GM12874 (cell line): ENCODE measurements around the gene RADIL.

Source experiments
- TF ChIP-seq, protein P1 (sequence below): IDR thresholded peaks from 2 replicates; pipeline ENCODE4 v1.5.1; 2011; ENCODE audit warnings: low read depth, mild to moderate bottlenecking, control low read depth, low read length, moderate library complexity; ENCODE audit not compliant: insufficient read depth

RADIL gene

DNA sequence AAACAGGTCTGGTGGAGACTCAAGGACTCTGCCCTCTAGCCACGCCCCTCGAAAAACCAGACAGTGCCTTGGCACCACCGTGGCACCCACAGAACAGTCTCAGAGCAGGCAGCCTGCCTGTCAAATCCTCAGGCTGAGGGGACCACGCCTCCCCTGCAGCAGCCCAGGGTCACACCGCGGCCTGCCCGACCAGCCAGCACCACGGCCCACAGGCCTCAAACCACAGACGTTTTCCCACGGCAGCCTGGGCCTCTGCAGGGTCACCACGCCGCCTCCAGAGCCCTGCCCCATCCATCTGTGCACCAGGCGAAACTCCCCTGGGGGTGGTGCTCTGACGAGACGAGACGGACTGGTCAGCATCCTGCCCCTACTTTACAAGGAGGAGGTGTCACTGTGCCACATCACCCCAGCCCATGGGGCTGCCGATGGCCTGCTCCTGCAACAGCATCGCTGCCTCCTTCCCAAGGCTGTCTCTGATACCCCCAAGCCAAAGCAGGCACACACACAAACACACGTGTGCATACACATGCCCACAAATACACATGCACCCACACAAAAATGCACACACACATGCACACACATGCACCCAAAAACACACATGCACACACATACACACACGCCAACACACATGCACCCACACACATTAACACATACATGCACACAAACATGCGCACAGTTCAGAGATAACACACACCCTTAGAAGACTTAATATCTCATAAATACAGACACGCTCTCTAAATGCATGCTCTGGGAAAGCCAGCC, 46.3 kb downstream of the RADIL start:
- TF ChIP-seq, protein P1, sequence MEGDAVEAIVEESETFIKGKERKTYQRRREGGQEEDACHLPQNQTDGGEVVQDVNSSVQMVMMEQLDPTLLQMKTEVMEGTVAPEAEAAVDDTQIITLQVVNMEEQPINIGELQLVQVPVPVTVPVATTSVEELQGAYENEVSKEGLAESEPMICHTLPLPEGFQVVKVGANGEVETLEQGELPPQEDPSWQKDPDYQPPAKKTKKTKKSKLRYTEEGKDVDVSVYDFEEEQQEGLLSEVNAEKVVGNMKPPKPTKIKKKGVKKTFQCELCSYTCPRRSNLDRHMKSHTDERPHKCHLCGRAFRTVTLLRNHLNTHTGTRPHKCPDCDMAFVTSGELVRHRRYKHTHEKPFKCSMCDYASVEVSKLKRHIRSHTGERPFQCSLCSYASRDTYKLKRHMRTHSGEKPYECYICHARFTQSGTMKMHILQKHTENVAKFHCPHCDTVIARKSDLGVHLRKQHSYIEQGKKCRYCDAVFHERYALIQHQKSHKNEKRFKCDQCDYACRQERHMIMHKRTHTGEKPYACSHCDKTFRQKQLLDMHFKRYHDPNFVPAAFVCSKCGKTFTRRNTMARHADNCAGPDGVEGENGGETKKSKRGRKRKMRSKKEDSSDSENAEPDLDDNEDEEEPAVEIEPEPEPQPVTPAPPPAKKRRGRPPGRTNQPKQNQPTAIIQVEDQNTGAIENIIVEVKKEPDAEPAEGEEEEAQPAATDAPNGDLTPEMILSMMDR, result no peak

DNA sequence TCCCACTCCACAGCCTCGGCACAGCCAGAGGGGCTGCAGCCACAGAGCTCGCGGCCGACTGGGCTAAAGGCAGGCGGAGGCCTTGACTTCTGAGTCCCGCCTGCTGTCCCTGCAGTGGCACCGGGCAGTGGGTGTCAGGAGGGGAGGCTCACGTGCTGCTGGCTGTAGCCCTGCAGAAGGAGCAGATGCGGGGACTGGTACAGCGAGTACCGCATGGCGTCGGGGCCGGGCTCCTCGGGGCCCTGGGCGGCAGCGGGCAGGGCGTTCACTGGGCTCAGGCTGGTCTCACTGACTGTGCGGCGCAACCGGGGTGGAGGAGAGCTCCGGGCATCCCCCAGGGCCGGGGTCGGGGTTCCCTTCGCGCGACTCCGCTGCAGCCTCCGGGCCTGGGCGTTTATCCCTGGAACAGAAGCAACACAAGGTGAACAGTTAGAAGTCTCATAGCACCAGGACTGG, 47.3 kb downstream of the RADIL start:
- TF ChIP-seq, protein P1, result no peak

DNA sequence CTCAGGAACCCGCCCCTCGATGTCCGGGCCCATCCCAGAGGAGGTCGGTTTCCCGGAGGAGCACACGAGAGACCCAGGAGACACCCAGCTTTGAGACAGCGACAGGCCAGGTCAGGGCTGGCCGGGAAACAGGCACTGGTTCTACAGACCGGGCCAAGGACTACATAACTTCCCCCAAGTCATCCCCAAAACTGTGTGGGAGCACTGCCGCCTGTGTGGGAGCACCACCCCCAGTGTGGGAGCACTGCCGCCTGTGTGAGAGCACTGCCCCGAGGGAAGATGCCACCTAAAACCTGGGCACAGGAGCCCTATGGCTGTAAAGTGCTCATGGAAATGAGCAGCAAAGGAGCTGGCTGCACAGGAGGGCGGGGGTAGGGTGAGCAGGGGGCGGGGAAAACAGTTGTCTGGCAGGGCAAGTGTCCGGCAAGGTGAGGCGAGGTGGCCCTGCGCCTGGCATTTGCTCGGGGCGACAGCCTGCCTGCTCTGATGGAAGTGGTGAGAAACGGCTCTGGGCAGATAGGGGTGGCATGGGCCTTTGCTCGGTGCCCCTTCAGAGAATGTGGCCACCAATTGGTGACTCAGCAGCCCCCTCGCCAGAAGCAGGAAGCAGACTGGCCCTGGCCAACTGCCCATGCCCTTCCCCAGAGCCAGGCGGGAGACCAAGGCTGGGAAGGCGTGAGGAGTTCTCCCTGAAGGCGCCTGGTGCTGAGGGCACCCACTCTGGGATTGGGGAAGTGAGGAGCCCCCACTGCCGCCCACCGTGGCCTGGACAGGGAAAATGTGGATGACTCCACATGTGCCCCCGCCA, 47.9 kb downstream of the RADIL start:
- TF ChIP-seq, protein P1, result no peak

DNA sequence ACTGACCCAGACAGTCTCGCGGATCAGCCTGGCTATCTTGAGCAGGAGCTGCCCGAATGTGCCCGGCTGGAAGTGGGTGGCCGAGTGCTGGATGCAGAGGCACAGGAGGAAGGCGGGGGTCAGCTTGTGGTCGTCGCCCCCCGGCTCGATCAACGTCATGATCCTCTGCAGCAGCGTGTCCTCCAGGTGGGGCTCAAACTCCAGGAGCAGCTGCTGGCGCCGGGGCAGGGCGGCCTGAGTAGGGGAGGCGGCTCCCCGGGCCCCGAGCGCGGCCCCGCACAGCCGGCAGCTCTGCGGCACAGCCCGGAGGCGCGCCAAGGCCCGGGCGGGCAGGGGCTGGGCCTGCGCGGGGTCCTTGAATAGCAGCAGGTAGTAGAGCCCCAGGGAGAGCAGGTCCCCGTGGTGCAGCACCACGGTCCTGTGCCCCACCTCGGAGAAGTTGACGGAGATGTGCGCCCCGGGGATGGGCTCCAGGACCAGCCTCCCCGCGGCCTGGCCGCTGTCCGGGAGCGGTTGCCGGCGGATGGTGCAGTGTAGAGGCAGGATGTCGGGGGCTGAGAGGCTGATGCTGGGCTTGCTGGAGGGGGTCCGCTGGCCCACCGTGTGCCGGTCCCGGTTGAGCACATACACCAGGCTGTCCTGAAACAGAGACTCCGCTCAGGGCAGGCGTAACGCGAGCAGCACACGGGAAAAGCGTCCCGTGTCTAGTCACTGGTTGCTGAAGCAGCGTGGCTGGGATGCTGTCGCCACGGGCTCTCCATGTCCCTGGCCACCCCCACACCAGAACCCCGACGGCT, 48.7 kb downstream of the RADIL start:
- TF ChIP-seq, protein P1, result no peak

DNA sequence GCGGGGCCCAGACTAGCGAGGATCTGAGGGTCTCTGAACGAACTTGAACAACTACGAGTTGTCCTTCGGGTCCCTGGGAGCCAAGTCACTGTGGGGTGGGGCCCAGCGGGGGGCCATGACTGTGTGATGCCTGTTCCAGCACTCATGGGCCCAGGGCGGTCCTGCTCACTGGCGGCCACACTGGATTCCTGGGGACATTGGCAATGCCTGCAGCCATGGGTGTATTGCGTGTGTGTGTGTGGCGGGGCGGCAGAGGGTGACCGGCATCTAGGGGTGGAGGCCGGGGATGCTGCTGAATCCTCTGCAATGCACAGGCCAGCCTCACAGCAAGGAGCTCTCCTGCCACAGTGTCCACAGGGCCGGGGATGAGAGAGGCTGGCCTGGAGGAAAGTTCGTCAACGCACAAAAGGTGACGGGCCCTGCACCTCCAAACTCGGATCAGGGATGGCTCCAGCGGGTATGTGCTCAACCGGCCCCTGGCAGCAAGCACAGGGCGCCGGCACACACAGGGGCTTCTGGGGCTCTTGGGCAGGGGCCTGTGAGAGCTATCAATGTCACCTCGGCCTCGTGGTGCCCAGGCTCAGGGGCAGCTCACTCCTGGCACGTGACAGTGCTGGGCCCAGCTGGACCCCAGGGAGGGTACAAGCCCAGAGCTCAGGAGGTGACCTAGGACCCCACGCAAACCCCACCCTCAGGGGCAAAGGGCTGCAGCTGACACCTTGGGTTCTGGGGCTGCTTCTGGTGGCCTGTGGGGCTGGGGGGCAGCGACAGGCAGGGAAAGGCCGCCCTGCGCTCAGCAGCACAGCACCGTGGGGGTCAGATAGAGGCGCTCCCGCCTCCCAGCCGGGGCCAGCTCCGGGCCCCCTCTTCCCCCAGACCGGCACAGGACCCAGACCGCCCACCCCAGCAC, 49.6 kb downstream of the RADIL start:
- TF ChIP-seq, protein P1, result no peak

DNA sequence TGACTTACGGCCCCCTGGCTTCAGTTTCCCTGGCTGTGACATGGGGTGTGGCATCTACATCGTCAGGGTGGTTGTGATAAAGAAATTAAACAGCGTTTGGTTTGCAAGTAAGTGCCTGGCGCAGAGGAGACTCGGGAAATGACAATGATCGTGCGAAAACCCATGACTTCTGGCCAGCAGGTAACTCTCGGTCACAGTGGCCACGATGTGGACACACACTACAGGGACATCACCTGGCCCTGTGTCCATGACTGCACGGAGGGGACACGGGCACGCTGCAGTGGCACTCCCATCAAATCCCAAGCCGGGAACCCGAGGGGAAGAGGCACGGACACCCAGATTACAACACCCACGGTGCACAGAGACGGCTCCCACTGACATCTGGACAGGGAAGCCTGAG, 50.3 kb downstream of the RADIL start:
- TF ChIP-seq, protein P1, result no peak
